Kidney (tissue), 14 donors: Measurements from ENCODE around the gene USH2A. TPM values are rescaled to one million over a fixed set of nuclear protein-coding genes. Genes with fewer than 3 reads are reported as not detected.

Experiments
- DNase-seq, 5 donors: peaks; one replicate each; pipeline ENCODE4 v3.0.0-alpha.2; 2013 to 2020
- FAIRE-seq: peaks from 2 replicates; lab custom pipeline; 2012; peaks lifted over from hg19 to GRCh38; lab: Jason Lieb, UNC
- H3K27ac ChIP-seq, 2 donors: one replicate each; pipeline ENCODE4 v1.7.0; 2013; ENCODE audit warnings: low read depth in 2 of 2, low read length in 2 of 2, inconsistent platforms in 1 of 2
- H3K27me3 ChIP-seq: one replicate; pipeline ENCODE4 v1.7.1; 2013; ENCODE audit warnings: low read length, inconsistent platforms; ENCODE audit not compliant: control insufficient read depth, insufficient read depth
- H3K36me3 ChIP-seq, 3 donors: one replicate each; pipeline versions ENCODE4 v1.7.0 to v1.7.1; 2013; ENCODE audit warnings: low read length in 3 of 3, control low read depth in 1 of 3, inconsistent platforms in 1 of 3; ENCODE audit not compliant: insufficient read depth in 3 of 3, control insufficient read depth in 2 of 3
- H3K4me1 ChIP-seq, 3 donors: one replicate each; pipeline versions ENCODE4 v1.7.0 to v1.7.1; 2013; ENCODE audit warnings: low read length in 3 of 3, inconsistent platforms in 1 of 3, low read depth in 1 of 3; ENCODE audit not compliant: control insufficient read depth in 2 of 3, insufficient read depth in 2 of 3
- H3K4me3 ChIP-seq, 3 donors: one replicate each; pipeline versions ENCODE4 v1.7.0 to v1.8.1; 2013; ENCODE audit warnings: low read length in 3 of 3, control low read depth in 1 of 3, inconsistent platforms in 1 of 3
- H3K9ac ChIP-seq, 3 donors: one replicate each; pipeline versions ENCODE4 v1.7.0 to v1.7.1; 2013; ENCODE audit warnings: low read length in 3 of 3, control low read depth in 1 of 3, inconsistent platforms in 1 of 3
- H3K9me3 ChIP-seq, 3 donors: one replicate each; pipeline versions ENCODE4 v1.7.0 to v1.7.1; 2013; ENCODE audit warnings: low read length in 3 of 3, control low read depth in 1 of 3, inconsistent platforms in 1 of 3; ENCODE audit not compliant: control insufficient read depth in 2 of 3, insufficient read depth in 1 of 3
- intact Hi-C: fragments of 100-400 bp; cut with DNase I; formaldehyde crosslinking; loops from one replicate; pipeline ENCODE4 v1.11.1; 2022
- polyA plus RNA-seq: library from polyadenylated mRNA; stranded (reverse); fragments of 350-450 nt; fragmentation: Illumina TruSeq; extraction: RNeasy Lipid Tissue Mini Kit (QIAGEN cat#74804); gene quantifications from one replicate; pipeline ENCODE4 v1.2.3, GENCODE V29; 2014; ENCODE audit warnings: low read depth, low replicate concordance; ENCODE audit not compliant: insufficient read depth
- total RNA-seq: library from RNA; stranded (reverse); fragmentation: NEBNext Ultra II Directional; extraction: Animal tissue kit (Norgen Biotek cat#: 25700); gene quantifications from one replicate; pipeline ENCODE4 v1.2.1, GENCODE V29; 2021
- TF ChIP-seq, protein P1 (sequence below): IDR thresholded peaks from 3 replicates; pipeline ENCODE4 v1.5.1; 2012; ENCODE audit warnings: mild to moderate bottlenecking, moderate library complexity, borderline replicate concordance; ENCODE audit not compliant: insufficient read depth; ENCODE audit errors: extremely low read depth
- donor health status: control.
- donor health status: control.
- donor health status: control.
- donor health status: control.
- donor health status: control.
- donor health status: DM: yes; HTN: yes; CAD: no.
- donor health status: Normal renal cell carcinoma (clear cell type).

Gene USH2A
- total and polyA plus RNA-seq, 2 donors from 2014 or later: 0.06 TPM; not detected in 1

DNA sequence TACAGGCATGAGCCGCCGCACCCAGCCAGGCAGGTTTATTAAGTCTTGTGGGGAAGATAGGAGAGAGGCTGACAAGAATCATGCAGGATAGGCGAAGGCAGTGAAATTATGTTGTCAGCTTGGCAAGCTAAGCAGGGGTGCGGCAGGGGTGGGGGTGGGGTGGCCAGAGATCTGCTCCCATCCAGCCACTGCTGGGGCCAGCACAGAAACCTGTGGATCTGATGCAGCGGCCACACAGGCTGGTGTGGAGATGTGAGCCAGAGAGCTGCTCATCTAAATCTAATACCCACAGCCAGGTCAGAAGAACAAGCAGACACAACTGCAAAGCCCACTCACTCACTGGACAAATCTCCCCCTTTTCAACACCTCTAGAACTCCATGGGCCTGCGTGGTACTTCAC, 787.4 kb downstream of the USH2A start:
- no peak for FAIRE-seq
- intact Hi-C loops: no loop called here

DNA sequence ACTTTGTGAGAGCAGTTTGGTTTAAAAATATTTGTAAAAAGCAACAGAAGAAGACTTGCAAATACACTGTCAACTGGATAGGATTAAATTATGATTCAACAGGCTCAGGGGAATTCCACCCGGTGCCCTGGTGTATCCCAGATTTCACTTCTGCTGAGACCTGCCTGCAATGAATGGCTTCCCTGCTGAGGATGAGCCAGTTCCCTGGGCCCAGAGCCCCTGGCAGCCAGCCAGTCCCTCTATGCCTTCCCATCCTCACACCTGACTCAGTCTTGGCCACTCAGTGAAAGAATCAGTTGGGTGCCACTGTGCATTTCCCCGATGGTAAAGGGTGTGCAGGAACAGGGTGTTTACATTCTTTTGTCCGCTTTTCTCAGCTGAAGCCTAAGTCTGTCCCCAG, 791.8 kb downstream of the USH2A start:
- H3K4me1 ChIP-seq: peaks cover 0 to 2% (median 0%) of the 10 kb centered on the region in 3 donors
- no peaks in the 10 kb centered on the region for H3K27me3 ChIP-seq
- no peak overlapping the region for H3K4me3 ChIP-seq
- no peak overlapping the region for H3K9ac ChIP-seq
- FAIRE-seq (no peak), DNase-seq (no peak)
- no peaks in the 10 kb centered on the region for H3K9me3 ChIP-seq
- H3K27ac ChIP-seq: no peak overlapping the region
- intact Hi-C loops: no loop called here
- TF ChIP-seq, protein P1, sequence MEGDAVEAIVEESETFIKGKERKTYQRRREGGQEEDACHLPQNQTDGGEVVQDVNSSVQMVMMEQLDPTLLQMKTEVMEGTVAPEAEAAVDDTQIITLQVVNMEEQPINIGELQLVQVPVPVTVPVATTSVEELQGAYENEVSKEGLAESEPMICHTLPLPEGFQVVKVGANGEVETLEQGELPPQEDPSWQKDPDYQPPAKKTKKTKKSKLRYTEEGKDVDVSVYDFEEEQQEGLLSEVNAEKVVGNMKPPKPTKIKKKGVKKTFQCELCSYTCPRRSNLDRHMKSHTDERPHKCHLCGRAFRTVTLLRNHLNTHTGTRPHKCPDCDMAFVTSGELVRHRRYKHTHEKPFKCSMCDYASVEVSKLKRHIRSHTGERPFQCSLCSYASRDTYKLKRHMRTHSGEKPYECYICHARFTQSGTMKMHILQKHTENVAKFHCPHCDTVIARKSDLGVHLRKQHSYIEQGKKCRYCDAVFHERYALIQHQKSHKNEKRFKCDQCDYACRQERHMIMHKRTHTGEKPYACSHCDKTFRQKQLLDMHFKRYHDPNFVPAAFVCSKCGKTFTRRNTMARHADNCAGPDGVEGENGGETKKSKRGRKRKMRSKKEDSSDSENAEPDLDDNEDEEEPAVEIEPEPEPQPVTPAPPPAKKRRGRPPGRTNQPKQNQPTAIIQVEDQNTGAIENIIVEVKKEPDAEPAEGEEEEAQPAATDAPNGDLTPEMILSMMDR: no peak
- no peaks in the 10 kb centered on the region for H3K36me3 ChIP-seq

More for the DNA sequence above, 787.4 kb downstream of the USH2A start:
- H3K27ac ChIP-seq: peak overlapping the region in 1 of 2 donors; percentile 9
- peaks cover 0 to 2% (median 0%) of the 10 kb centered on the region in 3 donors for H3K4me1 ChIP-seq
- DNase-seq: no peak
- H3K4me3 ChIP-seq: no peak overlapping the region
- no peaks in the 10 kb centered on the region for H3K27me3 ChIP-seq
- TF ChIP-seq, protein P1: no peak
- H3K9ac ChIP-seq: no peak overlapping the region
- no peaks in the 10 kb centered on the region for H3K9me3 ChIP-seq
- H3K36me3 ChIP-seq: no peaks in the 10 kb centered on the region

DNA sequence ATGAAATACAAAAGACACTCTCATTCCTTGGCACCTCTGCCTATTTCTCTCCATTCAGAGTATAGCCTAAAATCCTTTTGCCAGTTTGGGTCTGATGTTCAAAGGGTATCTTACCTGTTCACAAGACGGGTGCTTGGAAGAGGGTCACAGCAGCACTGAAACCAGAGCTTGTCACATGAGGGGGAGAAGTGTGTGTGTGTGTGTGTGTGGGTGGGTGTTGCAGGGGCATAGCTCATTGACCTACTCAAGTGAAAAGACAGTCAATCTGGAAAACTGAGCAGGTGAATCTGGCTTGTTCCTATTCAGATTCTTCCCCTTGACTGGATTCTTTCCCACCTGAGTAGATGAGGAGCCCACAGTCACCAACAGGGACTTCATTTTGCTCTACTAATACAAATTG, 792.2 kb downstream of the USH2A start:
- TF ChIP-seq, protein P1: no peak
- H3K36me3 ChIP-seq: no peaks in the 10 kb centered on the region
- intact Hi-C loops: no loop called here
- no peak overlapping the region for H3K4me3 ChIP-seq
- no peak overlapping the region for H3K27ac ChIP-seq
- H3K4me1 ChIP-seq: peaks cover 0 to 2% (median 0%) of the 10 kb centered on the region in 3 donors
- DNase-seq: peak in 3 of 5 donors; percentile 32 to 43 (median 38)
- no peak for FAIRE-seq
- no peaks in the 10 kb centered on the region for H3K9me3 ChIP-seq
- no peaks in the 10 kb centered on the region for H3K27me3 ChIP-seq
- H3K9ac ChIP-seq: no peak overlapping the region

DNA sequence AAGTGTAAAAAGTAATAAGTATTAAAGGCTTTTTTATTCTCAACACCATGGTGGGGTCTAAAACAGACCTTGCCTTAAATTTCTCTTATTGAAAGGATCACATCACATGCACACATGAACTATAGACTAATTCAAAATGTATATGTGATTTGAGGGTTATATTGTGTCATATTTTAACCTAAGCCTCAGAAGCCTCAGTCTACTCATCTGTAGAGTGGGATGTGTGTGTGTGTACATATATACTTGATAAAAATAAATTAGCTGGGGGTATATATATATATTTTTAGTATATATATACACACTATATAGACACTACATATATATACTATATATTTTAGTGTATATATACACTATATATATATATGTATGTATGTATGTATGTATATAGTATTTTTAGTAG, 797.3 kb downstream of the USH2A start:
- DNase-seq (no peak), FAIRE-seq (no peak)
- H3K27me3 ChIP-seq: no peaks in the 10 kb centered on the region
- peaks cover 2 to 14% (median 2%) of the 10 kb centered on the region in 3 donors for H3K36me3 ChIP-seq
- H3K9me3 ChIP-seq: no peaks in the 10 kb centered on the region
- H3K4me3 ChIP-seq: no peak overlapping the region
- TF ChIP-seq, protein P1: no peak
- intact Hi-C loops: no loop called here
- no peak overlapping the region for H3K27ac ChIP-seq
- no peak overlapping the region for H3K9ac ChIP-seq
- H3K4me1 ChIP-seq: no peaks in the 10 kb centered on the region
